GM23248 (cell line): ENCODE data around the gene DLG2.

Source experiments
- EZH2 ChIP-seq: fragments of 200-600 bp; sonication (generic); IDR thresholded peaks from 2 replicates; pipeline ENCODE4 v1.6.1; 2018; ENCODE audit warnings: antibody characterized with exemption, mild to moderate bottlenecking; ENCODE audit not compliant: insufficient read depth, poor library complexity, severe bottlenecking
- EZH2phosphoT487 ChIP-seq: fragments of 200-600 bp; sonication (generic); IDR thresholded peaks from 2 replicates; pipeline ENCODE4 v1.6.1; 2018; ENCODE audit warnings: antibody characterized with exemption, moderate library complexity, mild to moderate bottlenecking, low read depth; ENCODE audit not compliant: insufficient read depth

DNA sequence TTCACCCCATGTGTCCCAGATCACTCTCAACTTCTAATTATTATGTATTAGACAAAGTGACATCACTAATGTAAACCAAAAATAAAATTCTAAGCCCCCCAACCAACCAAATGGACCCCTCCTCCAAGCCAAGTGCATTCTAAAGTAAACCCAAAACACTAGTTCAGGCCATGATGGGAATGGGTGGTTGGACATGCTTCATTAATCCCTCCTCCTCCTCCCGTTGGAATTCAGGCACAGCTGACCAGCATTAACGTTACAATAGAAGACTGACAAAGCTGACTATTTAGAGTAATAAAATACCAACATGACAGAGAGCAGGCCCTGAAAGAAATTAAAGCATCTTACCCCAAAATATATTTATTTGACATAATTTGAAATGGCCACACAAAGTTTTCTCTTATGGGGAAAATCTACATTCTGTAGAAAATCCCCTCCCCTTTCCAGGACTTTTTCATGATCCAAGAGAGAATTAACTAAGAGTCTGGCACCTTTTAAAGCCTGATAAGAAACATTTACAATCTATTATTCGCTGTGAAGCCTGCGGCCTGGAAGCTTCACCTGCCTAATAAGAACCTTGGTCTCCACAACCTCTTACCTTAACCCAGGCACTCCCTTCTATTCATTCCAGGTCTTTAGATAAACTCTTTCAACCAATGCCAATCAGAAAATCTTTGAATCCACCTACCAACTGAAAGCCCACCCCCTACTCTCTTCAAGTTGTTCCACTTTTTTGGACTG is 1392.5 kb downstream of the DLG2 start:
- TF ChIP-seq EZH2: no peak
- no peak for TF ChIP-seq EZH2phosphoT487
